ENCODE results near the gene PLAGL1.
"Not testable (repeated sequence)": the region's sequence is repeated elsewhere in the genome, so short reads cannot be mapped to it uniquely, and the experiment has no call there.

PLAGL1 gene

GRCh38 chr6:143941852-143942627 lies 66.0 kb downstream of the PLAGL1 start:
- in situ Hi-C loops (cut with MboI; ENCODE audit: low sequenced_read_pairs) = no loop called here

GRCh38 chr6:143940011-143940597 lies 68.0 kb downstream of the PLAGL1 start:
- in situ Hi-C loops (cut with MboI; ENCODE audit: low sequenced_read_pairs) = no loop called here

- in situ Hi-C loops (cut with MboI; ENCODE audit: low sequenced_read_pairs) = no loop called here
Measured at GRCh38 chr6:143939364-143939763, 68.7 kb downstream of the PLAGL1 start.

- in situ Hi-C loops (cut with MboI; ENCODE audit: low sequenced_read_pairs) = no loop called here
Measured at GRCh38 chr6:143937668-143937970, 70.4 kb downstream of the PLAGL1 start.

- in situ Hi-C loops (cut with MboI; ENCODE audit: low sequenced_read_pairs) = no loop called here
Measured at GRCh38 chr6:143936778-143937667, 71.0 kb downstream of the PLAGL1 start.

- in situ Hi-C loops (cut with MboI; ENCODE audit: low sequenced_read_pairs) = no loop called here
Measured at GRCh38 chr6:143936347-143936746, 71.7 kb downstream of the PLAGL1 start.

GRCh38 chr6:143934867-143935266 lies 73.2 kb downstream of the PLAGL1 start:
- in situ Hi-C loops (cut with MboI; ENCODE audit: low sequenced_read_pairs) = no loop called here

GRCh38 chr6:143934331-143934730 lies 73.7 kb downstream of the PLAGL1 start:
- in situ Hi-C loops (cut with MboI; ENCODE audit: low sequenced_read_pairs) = no loop called here

GRCh38 chr6:143929975-143930374 lies 78.1 kb downstream of the PLAGL1 start:
- in situ Hi-C loops (cut with MboI; ENCODE audit: low sequenced_read_pairs) = no loop called here

- in situ Hi-C loops (cut with MboI; ENCODE audit: low sequenced_read_pairs) = no loop called here
Measured at GRCh38 chr6:143928853-143929252, 79.2 kb downstream of the PLAGL1 start.

GRCh38 chr6:143917026-143917425 lies 91.0 kb downstream of the PLAGL1 start:
- in situ Hi-C loops (cut with MboI; ENCODE audit: low sequenced_read_pairs) = not testable (repeated sequence)

- in situ Hi-C loops (cut with MboI; ENCODE audit: low sequenced_read_pairs) = no loop called here
Measured at GRCh38 chr6:143912671-143913070, 95.4 kb downstream of the PLAGL1 start.

- in situ Hi-C loops (cut with MboI; ENCODE audit: low sequenced_read_pairs) = no loop called here
Measured at GRCh38 chr6:143911028-143911427, 97.0 kb downstream of the PLAGL1 start.

GRCh38 chr6:143902827-143903226 lies 105.2 kb downstream of the PLAGL1 start:
- in situ Hi-C loops (cut with MboI; ENCODE audit: low sequenced_read_pairs) = no loop called here

- in situ Hi-C loops (cut with MboI; ENCODE audit: low sequenced_read_pairs) = no loop called here
Measured at GRCh38 chr6:143901885-143902750, 105.9 kb downstream of the PLAGL1 start.

- in situ Hi-C loops (cut with MboI; ENCODE audit: low sequenced_read_pairs) = no loop called here
Measured at GRCh38 chr6:143900358-143900757, 107.7 kb downstream of the PLAGL1 start.

GRCh38 chr6:143896126-143896860 lies 111.8 kb downstream of the PLAGL1 start:
- in situ Hi-C loops (cut with MboI; ENCODE audit: low sequenced_read_pairs) = no loop called here

GRCh38 chr6:143894655-143895054 lies 113.4 kb downstream of the PLAGL1 start:
- in situ Hi-C loops (cut with MboI; ENCODE audit: low sequenced_read_pairs) = no loop called here

All from HL-60/S4 (cell line).